ENCODE data around the gene CGB3. TPM values are rescaled to one million over a fixed set of nuclear protein-coding genes. Genes with fewer than 3 reads are reported as not detected.
"Not testable (repeated sequence)": the region's sequence is repeated elsewhere in the genome, so short reads cannot be mapped to it uniquely, and the experiment has no call there.

The CGB3 gene
- total and polyA plus RNA-seq, 2 donors = 0.14 to 0.37 TPM

DNA sequence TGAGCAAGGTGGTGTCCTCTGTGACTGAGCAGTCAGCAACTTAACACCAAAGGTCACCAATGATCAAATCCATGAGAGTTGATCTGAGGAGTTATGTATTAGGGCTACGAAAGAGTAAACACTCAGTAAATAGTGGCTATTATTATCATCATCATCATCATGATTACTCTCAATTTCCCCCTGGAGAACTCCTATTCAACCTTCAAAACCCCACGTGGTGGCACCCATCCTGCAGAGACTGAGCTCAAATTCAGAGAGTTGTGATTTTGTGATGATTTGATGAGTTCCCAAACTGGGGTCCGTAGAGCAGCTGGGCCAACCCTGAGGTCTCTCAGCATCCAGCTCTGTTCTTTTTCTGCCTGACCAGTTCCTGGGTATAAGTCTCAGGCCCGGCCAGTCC lies 25.7 kb upstream of the CGB3 start:
- 84% methylated on average over 3 of the region's 4 CpGs for WGBS
- DNase-seq (ENCODE audit: low read depth in 6 of 9, low spot score in 9 of 9) = not testable (repeated sequence)

DNA sequence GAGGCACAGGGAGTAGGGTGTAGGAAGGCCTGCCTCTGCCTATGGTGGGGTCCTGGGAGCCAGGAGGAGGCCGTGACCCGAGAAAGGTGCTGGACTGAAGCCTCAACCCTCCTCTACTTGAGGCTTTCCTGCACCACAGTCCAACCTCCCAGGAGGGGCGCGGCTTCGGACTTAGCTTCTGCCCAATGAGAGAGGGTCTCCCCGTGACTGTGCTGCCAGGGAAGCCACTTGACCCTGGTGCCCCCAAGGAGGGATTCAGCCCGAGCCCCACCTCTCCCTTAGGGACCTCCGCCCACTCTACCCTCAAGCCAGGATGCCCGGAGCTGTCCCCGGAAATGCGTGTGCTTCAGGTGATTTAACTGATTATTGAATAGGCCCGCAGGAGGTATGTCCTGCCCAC lies 24.9 kb upstream of the CGB3 start, which contains the start of gene CGB8:
CGB8 (minus strand) TSS at position 101 of the 400 bp plus-strand sequence. CDS start 372 bp downstream, outside the sequence.
- not testable (repeated sequence) for H3K4me1 ChIP-seq (ENCODE audit: control insufficient read depth in 2 of 2, insufficient read depth in 2 of 2, low read length in 2 of 2); H3K27me3 ChIP-seq (ENCODE audit: control insufficient read depth in 2 of 2, insufficient read depth in 1 of 2, low read length in 1 of 2); H3K9me3 ChIP-seq (ENCODE audit: control insufficient read depth in 2 of 2, insufficient read depth in 1 of 2, low read length in 1 of 2); DNase-seq (ENCODE audit: low read depth in 6 of 9, low spot score in 9 of 9); H3K27ac ChIP-seq (ENCODE audit: low read depth in 1 of 2, low read length in 1 of 2); H3K36me3 ChIP-seq (ENCODE audit: control insufficient read depth in 2 of 2, insufficient read depth in 2 of 2, low read length in 1 of 2); H3K4me3 ChIP-seq (ENCODE audit: low read length in 2 of 2)
- 84% methylated on average over 12 of the region's 12 CpGs for WGBS

More for the DNA sequence above, 25.7 kb upstream of the CGB3 start:
- not testable (repeated sequence) for H3K4me3 ChIP-seq (ENCODE audit: low read length in 2 of 2); H3K36me3 ChIP-seq (ENCODE audit: control insufficient read depth in 2 of 2, insufficient read depth in 2 of 2, low read length in 1 of 2); H3K27ac ChIP-seq (ENCODE audit: low read depth in 1 of 2, low read length in 1 of 2); H3K4me1 ChIP-seq (ENCODE audit: control insufficient read depth in 2 of 2, insufficient read depth in 2 of 2, low read length in 2 of 2); H3K27me3 ChIP-seq (ENCODE audit: control insufficient read depth in 2 of 2, insufficient read depth in 1 of 2, low read length in 1 of 2); H3K9me3 ChIP-seq (ENCODE audit: control insufficient read depth in 2 of 2, insufficient read depth in 1 of 2, low read length in 1 of 2)

DNA sequence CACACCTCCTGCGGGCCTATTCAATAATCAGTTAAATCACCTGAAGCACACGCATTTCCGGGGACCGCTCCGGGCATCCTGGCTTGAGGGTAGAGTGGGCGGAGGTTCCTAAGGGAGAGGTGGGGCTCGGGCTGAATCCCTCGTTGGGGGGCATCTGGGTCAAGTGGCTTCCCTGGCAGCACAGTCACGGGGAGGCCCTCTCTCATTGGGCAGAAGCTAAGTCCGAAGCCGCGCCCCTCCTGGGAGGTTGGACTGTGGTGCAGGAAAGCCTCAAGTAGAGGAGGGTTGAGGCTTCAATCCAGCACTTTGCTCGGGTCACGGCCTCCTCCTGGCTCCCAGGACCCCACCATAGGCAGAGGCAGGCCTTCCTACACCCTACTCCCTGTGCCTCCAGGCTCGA lies 19.4 kb upstream of the CGB3 start, which contains the start of gene CGB5:
CGB5 (plus strand) TSS at position 301 of the 400 bp plus-strand sequence. CDS start 362 bp downstream, outside the sequence.
- H3K27ac ChIP-seq (ENCODE audit: low read depth in 1 of 2, low read length in 1 of 2); H3K27me3 ChIP-seq (ENCODE audit: control insufficient read depth in 2 of 2, insufficient read depth in 1 of 2, low read length in 1 of 2); H3K4me1 ChIP-seq (ENCODE audit: control insufficient read depth in 2 of 2, insufficient read depth in 2 of 2, low read length in 2 of 2); H3K9me3 ChIP-seq (ENCODE audit: control insufficient read depth in 2 of 2, insufficient read depth in 1 of 2, low read length in 1 of 2); H3K36me3 ChIP-seq (ENCODE audit: control insufficient read depth in 2 of 2, insufficient read depth in 2 of 2, low read length in 1 of 2); DNase-seq (ENCODE audit: low read depth in 6 of 9, low spot score in 9 of 9); H3K4me3 ChIP-seq (ENCODE audit: low read length in 2 of 2): not testable (repeated sequence)
- 82% methylated on average over 15 of the region's 15 CpGs for WGBS

DNA sequence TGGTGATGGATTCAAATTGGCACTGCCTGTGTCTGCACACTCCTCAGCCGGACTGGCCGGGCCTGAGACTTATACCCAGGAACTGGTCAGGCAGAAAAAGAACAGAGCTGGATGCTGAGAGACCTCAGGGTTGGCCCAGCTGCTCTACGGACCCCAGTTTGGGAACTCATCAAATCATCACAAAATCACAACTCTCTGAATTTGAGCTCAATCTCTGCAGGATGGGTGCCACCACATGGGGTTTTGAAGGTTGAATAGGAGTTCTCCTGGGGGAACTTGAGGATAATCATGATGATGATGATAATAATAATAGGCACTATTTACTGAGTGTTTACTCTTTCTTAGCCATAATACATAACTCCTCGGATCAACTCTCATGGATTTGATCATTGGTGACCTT lies 18.5 kb upstream of the CGB3 start:
- H3K9me3 ChIP-seq (ENCODE audit: control insufficient read depth in 2 of 2, insufficient read depth in 1 of 2, low read length in 1 of 2); H3K4me1 ChIP-seq (ENCODE audit: control insufficient read depth in 2 of 2, insufficient read depth in 2 of 2, low read length in 2 of 2); H3K36me3 ChIP-seq (ENCODE audit: control insufficient read depth in 2 of 2, insufficient read depth in 2 of 2, low read length in 1 of 2); H3K4me3 ChIP-seq (ENCODE audit: low read length in 2 of 2); DNase-seq (ENCODE audit: low read depth in 6 of 9, low spot score in 9 of 9); H3K27ac ChIP-seq (ENCODE audit: low read depth in 1 of 2, low read length in 1 of 2); H3K27me3 ChIP-seq (ENCODE audit: control insufficient read depth in 2 of 2, insufficient read depth in 1 of 2, low read length in 1 of 2): not testable (repeated sequence)
- WGBS = 97% methylated on average over 4 of the region's 4 CpGs

- no peak overlapping the region for H3K27ac ChIP-seq (ENCODE audit: low read depth in 1 of 2, low read length in 1 of 2)
- H3K27me3 ChIP-seq (ENCODE audit: control insufficient read depth in 2 of 2, insufficient read depth in 1 of 2, low read length in 1 of 2) = no peaks in the 10 kb centered on the region
- no peak for DNase-seq (ENCODE audit: low read depth in 6 of 9, low spot score in 9 of 9)
- no peaks in the 10 kb centered on the region for H3K4me1 ChIP-seq (ENCODE audit: control insufficient read depth in 2 of 2, insufficient read depth in 2 of 2, low read length in 2 of 2)
- H3K36me3 ChIP-seq (ENCODE audit: control insufficient read depth in 2 of 2, insufficient read depth in 2 of 2, low read length in 1 of 2) = no peaks in the 10 kb centered on the region
- no peaks in the 10 kb centered on the region for H3K9me3 ChIP-seq (ENCODE audit: control insufficient read depth in 2 of 2, insufficient read depth in 1 of 2, low read length in 1 of 2)
- 92% methylated on average over 17 of the region's 17 CpGs for WGBS
- H3K4me3 ChIP-seq (ENCODE audit: low read length in 2 of 2) = no peak overlapping the region
Observed at GRCh38 chr19:49042177-49042576, 18.0 kb upstream of the CGB3 start.

DNA sequence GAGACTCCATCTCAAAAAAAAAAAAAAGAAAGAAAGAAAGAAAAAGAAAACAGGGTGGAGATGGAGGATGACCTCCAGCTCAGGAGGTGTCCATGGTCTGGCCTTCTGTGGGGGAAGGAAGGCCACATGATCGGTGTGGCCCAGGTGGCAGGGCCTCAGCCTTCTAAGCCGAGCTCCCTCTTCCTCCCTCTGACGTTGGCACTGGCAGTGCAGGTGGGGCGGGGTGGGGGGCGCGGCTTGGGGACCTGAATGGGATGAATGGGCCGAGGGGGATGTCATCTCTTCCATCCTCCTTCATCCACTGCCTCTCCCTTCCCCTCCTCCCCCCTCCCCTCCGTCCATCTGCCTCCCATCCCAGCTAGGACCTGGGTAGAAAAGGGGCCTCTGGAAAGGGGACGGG lies 15.6 kb upstream of the CGB3 start:
- WGBS = 80% methylated on average over 9 of the region's 9 CpGs
- DNase-seq (ENCODE audit: low read depth in 6 of 9, low spot score in 9 of 9); H3K4me1 ChIP-seq (ENCODE audit: control insufficient read depth in 2 of 2, insufficient read depth in 2 of 2, low read length in 2 of 2); H3K4me3 ChIP-seq (ENCODE audit: low read length in 2 of 2); H3K27me3 ChIP-seq (ENCODE audit: control insufficient read depth in 2 of 2, insufficient read depth in 1 of 2, low read length in 1 of 2); H3K9me3 ChIP-seq (ENCODE audit: control insufficient read depth in 2 of 2, insufficient read depth in 1 of 2, low read length in 1 of 2); H3K27ac ChIP-seq (ENCODE audit: low read depth in 1 of 2, low read length in 1 of 2); H3K36me3 ChIP-seq (ENCODE audit: control insufficient read depth in 2 of 2, insufficient read depth in 2 of 2, low read length in 1 of 2): not testable (repeated sequence)

- H3K27ac ChIP-seq (ENCODE audit: low read depth in 1 of 2, low read length in 1 of 2); DNase-seq (ENCODE audit: low read depth in 6 of 9, low spot score in 9 of 9); H3K9me3 ChIP-seq (ENCODE audit: control insufficient read depth in 2 of 2, insufficient read depth in 1 of 2, low read length in 1 of 2); H3K4me1 ChIP-seq (ENCODE audit: control insufficient read depth in 2 of 2, insufficient read depth in 2 of 2, low read length in 2 of 2); H3K27me3 ChIP-seq (ENCODE audit: control insufficient read depth in 2 of 2, insufficient read depth in 1 of 2, low read length in 1 of 2); H3K36me3 ChIP-seq (ENCODE audit: control insufficient read depth in 2 of 2, insufficient read depth in 2 of 2, low read length in 1 of 2); H3K4me3 ChIP-seq (ENCODE audit: low read length in 2 of 2): not testable (repeated sequence)
- WGBS = 96% methylated on average over 26 of the region's 26 CpGs
Observed at GRCh38 chr19:49038557-49039276, 14.6 kb upstream of the CGB3 start.

GRCh38 chr19:49038111-49038510 lies 14.0 kb upstream of the CGB3 start:
- H3K4me3 ChIP-seq (ENCODE audit: low read length in 2 of 2); H3K36me3 ChIP-seq (ENCODE audit: control insufficient read depth in 2 of 2, insufficient read depth in 2 of 2, low read length in 1 of 2); H3K27ac ChIP-seq (ENCODE audit: low read depth in 1 of 2, low read length in 1 of 2); H3K27me3 ChIP-seq (ENCODE audit: control insufficient read depth in 2 of 2, insufficient read depth in 1 of 2, low read length in 1 of 2); H3K9me3 ChIP-seq (ENCODE audit: control insufficient read depth in 2 of 2, insufficient read depth in 1 of 2, low read length in 1 of 2); H3K4me1 ChIP-seq (ENCODE audit: control insufficient read depth in 2 of 2, insufficient read depth in 2 of 2, low read length in 2 of 2); DNase-seq (ENCODE audit: low read depth in 6 of 9, low spot score in 9 of 9): not testable (repeated sequence)
- 97% methylated on average over 7 of the region's 8 CpGs for WGBS

GRCh38 chr19:49036815-49037214 lies 12.7 kb upstream of the CGB3 start, which contains the start of gene CGB1:
Gene CGB1 (minus strand): TSS chr19:49036895. CDS start chr19:49036711, 184 bp downstream.
- WGBS = 64% methylated on average over 18 of the region's 18 CpGs
- not testable (repeated sequence) for H3K9me3 ChIP-seq (ENCODE audit: control insufficient read depth in 2 of 2, insufficient read depth in 1 of 2, low read length in 1 of 2); DNase-seq (ENCODE audit: low read depth in 6 of 9, low spot score in 9 of 9)

More at GRCh38 chr19:49036815-49037214, 12.7 kb upstream of the CGB3 start, which contains the start of gene CGB1:
- not testable (repeated sequence) for H3K36me3 ChIP-seq (ENCODE audit: control insufficient read depth in 2 of 2, insufficient read depth in 2 of 2, low read length in 1 of 2); H3K4me3 ChIP-seq (ENCODE audit: low read length in 2 of 2); H3K27me3 ChIP-seq (ENCODE audit: control insufficient read depth in 2 of 2, insufficient read depth in 1 of 2, low read length in 1 of 2); H3K27ac ChIP-seq (ENCODE audit: low read depth in 1 of 2, low read length in 1 of 2); H3K4me1 ChIP-seq (ENCODE audit: control insufficient read depth in 2 of 2, insufficient read depth in 2 of 2, low read length in 2 of 2)

All from thymus (tissue), 11 donors.